Stimulated activated CD4-positive, alpha-beta T cell treated with anti-CD3 and anti-CD28 coated beads, Interleukin-2, amount 100 ng/mL, for 48 hours (primary cell): ENCODE data around the gene UGT2A2.
"Not testable (repeated sequence)": the region's sequence is repeated elsewhere in the genome, so short reads cannot be mapped to it uniquely, and the experiment has no call there.

ENCODE experiments used
- DNase-seq, 2 donors: peaks; one replicate each; pipeline ENCODE4 v3.0.0-alpha.2; 2020

UGT2A2 gene

GRCh38 chr4:69639542-69639941 is at the start of gene UGT2A2:
Gene UGT2A2 (minus strand): TSS chr4:69639642. CDS start chr4:69639640, 2 bp downstream.
- no peak for DNase-seq

- DNase-seq: no peak
Observed at GRCh38 chr4:69684804-69685203, 45.4 kb upstream of the UGT2A2 start.

GRCh38 chr4:69668680-69669079 is 29.2 kb upstream of the UGT2A2 start:
- DNase-seq: no peak

GRCh38 chr4:69664009-69664408 is 24.6 kb upstream of the UGT2A2 start:
- DNase-seq: not testable (repeated sequence)

GRCh38 chr4:69661130-69661803 is 21.8 kb upstream of the UGT2A2 start:
- not testable (repeated sequence) for DNase-seq

GRCh38 chr4:69658133-69658532 is 18.7 kb upstream of the UGT2A2 start:
- no peak for DNase-seq

GRCh38 chr4:69656653-69657158 is 17.3 kb upstream of the UGT2A2 start:
- no peak for DNase-seq

GRCh38 chr4:69653147-69653546 is 13.7 kb upstream of the UGT2A2 start, which contains the start of gene UGT2A1:
Gene UGT2A1 (minus strand): TSS chr4:69653247. CDS start chr4:69647644, 5,603 bp downstream.
- no peak for DNase-seq

GRCh38 chr4:69650872-69651271 is 11.4 kb upstream of the UGT2A2 start:
- no peak for DNase-seq

- DNase-seq: no peak
Observed at GRCh38 chr4:69649629-69650028, 10.2 kb upstream of the UGT2A2 start.

GRCh38 chr4:69649207-69649606 is 9.8 kb upstream of the UGT2A2 start:
- DNase-seq: no peak

- no peak for DNase-seq
Observed at GRCh38 chr4:69642961-69643360, 3.5 kb upstream of the UGT2A2 start.

- DNase-seq: no peak
Observed at GRCh38 chr4:69640289-69640688, 847 bp upstream of the UGT2A2 start.

GRCh38 chr4:69617083-69617694 is 22.3 kb downstream of the UGT2A2 start:
- DNase-seq: no peak

- DNase-seq: no peak
Observed at GRCh38 chr4:69610484-69610883, 29.0 kb downstream of the UGT2A2 start.

- no peak for DNase-seq
Observed at GRCh38 chr4:69601065-69601464, 38.4 kb downstream of the UGT2A2 start.

- no peak for DNase-seq
Observed at GRCh38 chr4:69600013-69600412, 39.4 kb downstream of the UGT2A2 start.

GRCh38 chr4:69594382-69594781 is 45.1 kb downstream of the UGT2A2 start:
- DNase-seq: no peak

GRCh38 chr4:69591364-69591763 is 48.1 kb downstream of the UGT2A2 start:
- DNase-seq: no peak

GRCh38 chr4:69589884-69590283 is 49.6 kb downstream of the UGT2A2 start:
- no peak for DNase-seq

GRCh38 chr4:69584135-69584534 is 55.3 kb downstream of the UGT2A2 start:
- no peak for DNase-seq

- DNase-seq: no peak
Observed at GRCh38 chr4:69583543-69583942, 55.9 kb downstream of the UGT2A2 start.

- no peak for DNase-seq
Observed at GRCh38 chr4:69577245-69577644, 62.2 kb downstream of the UGT2A2 start.

- no peak for DNase-seq
Observed at GRCh38 chr4:69576251-69576877, 63.1 kb downstream of the UGT2A2 start.
